GM12865 (cell line): ENCODE results near the gene GLOD5.
A peak's percentile ranks its signal among the peaks of the same experiment; 100 is the strongest.

ENCODE experiments used
- DNase-seq: peaks from one replicate; pipeline ENCODE4 v3.0.0; 2010; ENCODE audit warnings: low read depth
- H3K4me3 ChIP-seq: 2 replicates; pipeline ENCODE4 v1.5.1; 2011; ENCODE audit warnings: mild to moderate bottlenecking, low read depth, low read length, control low read depth
- CTCF ChIP-seq: IDR thresholded peaks from 2 replicates; pipeline ENCODE4 v1.5.1; 2011; ENCODE audit warnings: low read length, control low read depth, low read depth, inconsistent platforms; ENCODE audit not compliant: insufficient read depth; ENCODE audit errors: missing control alignments

GLOD5 gene

GRCh38 chrX:48761674-48762471, at the start of gene GLOD5:
GLOD5 (plus strand) TSS chrX:48761747; CDS start chrX:48761791, 44 bp downstream.
- TF ChIP-seq CTCF: no peak
- no peak within 1 kb of the TSS for H3K4me3 ChIP-seq
- DNase-seq: peak; percentile 23

DNA sequence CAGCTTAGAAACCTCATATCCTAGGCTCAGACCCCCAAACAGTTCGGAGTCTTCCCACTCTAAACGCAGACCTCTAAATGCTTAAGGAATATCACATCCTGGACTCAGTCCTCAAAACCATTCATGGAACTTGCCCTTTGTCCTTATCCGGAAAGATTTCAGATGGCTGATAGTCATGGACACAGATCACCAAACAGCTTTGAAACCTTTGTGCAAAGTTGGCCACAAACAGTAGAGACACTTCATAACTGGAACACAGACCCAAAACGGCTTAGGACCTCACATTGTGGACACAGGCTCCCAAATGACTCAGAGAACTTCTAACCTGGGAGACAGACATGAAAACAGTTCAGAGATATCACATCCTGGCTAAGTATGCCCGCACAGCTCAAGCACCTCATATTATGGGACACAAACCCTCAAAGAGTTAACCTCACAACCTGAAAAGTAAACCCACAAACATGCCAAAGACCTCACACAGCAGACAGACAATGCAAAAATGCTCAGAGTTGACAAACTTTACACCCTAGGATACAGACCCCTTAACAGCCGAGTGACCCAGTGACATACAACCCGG, 49.5 kb upstream of the GLOD5 start:
- TF ChIP-seq CTCF: no peak
- H3K4me3 ChIP-seq: no peak overlapping the region
- no peak for DNase-seq

GRCh38 chrX:48713847-48714246, 47.7 kb upstream of the GLOD5 start:
- no peak overlapping the region for H3K4me3 ChIP-seq
- no peak for TF ChIP-seq CTCF
- no peak for DNase-seq

- DNase-seq: no peak
- TF ChIP-seq CTCF: no peak
- no peak overlapping the region for H3K4me3 ChIP-seq
Measured at GRCh38 chrX:48714573-48714972, 47.0 kb upstream of the GLOD5 start.

- H3K4me3 ChIP-seq: no peak overlapping the region
- TF ChIP-seq CTCF: no peak
- DNase-seq: no peak
Measured at GRCh38 chrX:48715072-48715471, 46.5 kb upstream of the GLOD5 start.

GRCh38 chrX:48715876-48716502, 45.6 kb upstream of the GLOD5 start:
- no peak overlapping the region for H3K4me3 ChIP-seq
- no peak for TF ChIP-seq CTCF
- peak; percentile 4 for DNase-seq
